ENCODE results near the gene DDX24.

DNA sequence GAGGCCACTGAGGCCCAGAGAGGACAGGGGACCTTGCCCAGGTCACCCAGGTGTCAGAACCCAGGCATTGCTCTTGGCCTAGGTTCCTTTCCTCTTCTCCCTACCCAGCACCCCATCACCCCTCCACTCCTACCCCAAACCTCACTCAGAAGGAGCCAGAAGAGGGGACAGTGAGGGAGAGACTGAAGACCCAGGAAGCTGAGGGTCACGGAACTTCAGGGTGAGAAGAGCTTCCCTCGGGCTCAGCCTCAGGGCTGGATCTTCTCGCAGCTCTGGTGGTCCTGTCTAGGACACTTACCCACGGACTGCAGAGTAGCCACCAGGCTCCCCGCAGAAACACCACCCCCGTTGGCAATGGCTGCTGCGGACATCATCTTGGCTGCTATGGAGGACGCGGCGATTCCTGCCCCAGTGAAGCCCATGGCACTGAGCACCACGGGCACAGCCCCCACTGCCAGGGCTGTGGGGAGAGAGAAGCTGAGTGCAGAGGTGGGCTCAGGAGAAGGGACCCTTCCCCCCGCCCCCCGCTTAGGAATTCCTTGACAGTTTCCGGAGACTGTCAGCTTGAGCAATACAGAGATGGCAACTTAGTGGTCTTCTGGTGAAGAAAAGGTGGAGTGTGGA, 47.3 kb upstream of the DDX24 start:
- TF ChIP-seq, protein P1, sequence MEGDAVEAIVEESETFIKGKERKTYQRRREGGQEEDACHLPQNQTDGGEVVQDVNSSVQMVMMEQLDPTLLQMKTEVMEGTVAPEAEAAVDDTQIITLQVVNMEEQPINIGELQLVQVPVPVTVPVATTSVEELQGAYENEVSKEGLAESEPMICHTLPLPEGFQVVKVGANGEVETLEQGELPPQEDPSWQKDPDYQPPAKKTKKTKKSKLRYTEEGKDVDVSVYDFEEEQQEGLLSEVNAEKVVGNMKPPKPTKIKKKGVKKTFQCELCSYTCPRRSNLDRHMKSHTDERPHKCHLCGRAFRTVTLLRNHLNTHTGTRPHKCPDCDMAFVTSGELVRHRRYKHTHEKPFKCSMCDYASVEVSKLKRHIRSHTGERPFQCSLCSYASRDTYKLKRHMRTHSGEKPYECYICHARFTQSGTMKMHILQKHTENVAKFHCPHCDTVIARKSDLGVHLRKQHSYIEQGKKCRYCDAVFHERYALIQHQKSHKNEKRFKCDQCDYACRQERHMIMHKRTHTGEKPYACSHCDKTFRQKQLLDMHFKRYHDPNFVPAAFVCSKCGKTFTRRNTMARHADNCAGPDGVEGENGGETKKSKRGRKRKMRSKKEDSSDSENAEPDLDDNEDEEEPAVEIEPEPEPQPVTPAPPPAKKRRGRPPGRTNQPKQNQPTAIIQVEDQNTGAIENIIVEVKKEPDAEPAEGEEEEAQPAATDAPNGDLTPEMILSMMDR (conservative IDR thresholded peaks at IDR 0.05; ENCODE audit: low read depth, low read length) = no peak
- TF ChIP-seq EZH2 (IDR thresholded peaks at IDR 0.05; ENCODE audit: borderline replicate concordance, low read depth, low read length, poor library complexity, severe bottlenecking) = no peak

Measured in A673 (cell line).